ENCODE results near the gene ACER3.

- TF ChIP-seq CTCF (IDR thresholded peaks at IDR 0.05; ENCODE audit: poor library complexity, severe bottlenecking), result no peak
- TF ChIP-seq POLR2AphosphoS5 (IDR thresholded peaks at IDR 0.05), result no peak
- TF ChIP-seq MXI1 (conservative IDR thresholded peaks at IDR 0.05; ENCODE audit: poor library complexity, severe bottlenecking), result no peak
- TF ChIP-seq EP300 (conservative IDR thresholded peaks at IDR 0.05; ENCODE audit: poor library complexity, severe bottlenecking), result no peak
- no peak for TF ChIP-seq TAF1 (IDR thresholded peaks at IDR 0.05; ENCODE audit: low read depth)
- no peak for TF ChIP-seq EZH2 (IDR thresholded peaks at IDR 0.05; ENCODE audit: borderline replicate concordance, insufficient read depth, low read length, poor library complexity, severe bottlenecking)
These were observed 175.7 kb downstream of the ACER3 start for GRCh38 chr11:77036398-77036797.
